SK-N-SH (cell line): ENCODE data around the gene HOXA5. TPM values are rescaled to one million over a fixed set of nuclear protein-coding genes. Genes with fewer than 3 reads are reported as not detected.

ENCODE experiments used
- CTCF ChIA-PET: fragments of 300-600, 350-600 bp; formaldehyde crosslinking; extraction: SDS; loops from one replicate; lab custom pipeline; 2021; lab: Yijun Ruan, JAX
- POLR2A ChIA-PET: fragments of 350-600 bp; sonication (Branson Sonifier 250); formaldehyde crosslinking; extraction: SDS; loops from one replicate; lab custom pipeline; 2020; ENCODE audit warnings: antibody characterized with exemption, inconsistent platforms; lab: Yijun Ruan, JAX
- DNase-seq: peaks from one replicate; pipeline ENCODE4 v3.0.0; 2012
- H2AFZ ChIP-seq: fragments of 200-600 bp; sonication (generic); 2 replicates; pipeline ENCODE4 v1.8.1; 2016; ENCODE audit warnings: antibody characterized with exemption, mild to moderate bottlenecking, low read depth
- H3F3A ChIP-seq: fragments of 200-600 bp; sonication (generic); replicated peaks from 2 replicates; pipeline ENCODE3; 2016; ENCODE audit warnings: antibody characterized with exemption, mild to moderate bottlenecking; ENCODE audit not compliant: insufficient read depth
- H3K27ac ChIP-seq, 2 experiments: fragments of 200-500 bp in 1 of 2; fragments of 200-600 bp in 1 of 2; sonication (Bioruptor generic) in 1 of 2; sonication (generic), shearing (Covaris generic) in 1 of 2; 2 replicates each; pipeline versions ENCODE4 v1.5.1 to v1.6.1; 2014 to 2016; ENCODE audit warnings: low read depth in 2 of 2, inconsistent platforms in 1 of 2, low read length in 1 of 2, mild to moderate bottlenecking in 1 of 2, mixed read lengths in 1 of 2
- H3K27me3 ChIP-seq: fragments of 200-600 bp; sonication (generic), shearing (Covaris generic); 2 replicates; pipeline ENCODE4 v1.6.1; 2016; ENCODE audit warnings: mixed run types; ENCODE audit not compliant: insufficient read depth
- H3K36me3 ChIP-seq, 2 experiments: fragments of 200-500 bp in 1 of 2; fragments of 200-600 bp in 1 of 2; sonication (Bioruptor generic) in 1 of 2; sonication (generic) in 1 of 2; replicated peaks in 1 of 2; 2 replicates each; pipeline versions ENCODE3 to v1.5.1; 2014 to 2016; ENCODE audit warnings: low read length in 1 of 2, mild to moderate bottlenecking in 1 of 2; ENCODE audit not compliant: insufficient read depth in 2 of 2, control insufficient read depth in 1 of 2
- H3K4me1 ChIP-seq, 2 experiments: fragments of 200-500 bp in 1 of 2; fragments of 200-600 bp in 1 of 2; sonication (Bioruptor generic) in 1 of 2; sonication (generic), shearing (Covaris generic) in 1 of 2; 2 replicates each; pipeline versions ENCODE4 v1.5.1 to v1.6.1; 2014 to 2016; ENCODE audit warnings: low read depth in 1 of 2, low read length in 1 of 2, mixed run types in 1 of 2; ENCODE audit not compliant: insufficient read depth in 2 of 2, control insufficient read depth in 1 of 2
- H3K4me2 ChIP-seq: fragments of 200-600 bp; sonication (generic), shearing (Covaris generic); 2 replicates; pipeline ENCODE4 v1.6.1; 2017; ENCODE audit warnings: mixed run types
- H3K4me3 ChIP-seq, 2 experiments: fragments of 200-500 bp in 1 of 2; fragments of 200-600 bp in 1 of 2; sonication (Bioruptor generic) in 1 of 2; sonication (generic), shearing (Covaris generic) in 1 of 2; 2 replicates each; pipeline versions ENCODE4 v1.5.1 to v1.8.1; 2014 to 2016; ENCODE audit warnings: low read depth in 2 of 2, inconsistent platforms in 1 of 2, low read length in 1 of 2, mild to moderate bottlenecking in 1 of 2, mixed read lengths in 1 of 2, moderate library complexity in 1 of 2
- H3K79me2 ChIP-seq: fragments of 200-600 bp; sonication (generic); 2 replicates; pipeline ENCODE4 v1.8.1; 2017; ENCODE audit warnings: mild to moderate bottlenecking; ENCODE audit not compliant: insufficient read depth
- H3K9ac ChIP-seq: fragments of 200-600 bp; sonication (generic); 2 replicates; pipeline ENCODE4 v1.6.1; 2017; ENCODE audit warnings: mixed run types
- H3K9me2 ChIP-seq: fragments of 200-600 bp; sonication (generic); 2 replicates; pipeline ENCODE4 v1.6.1; 2017; ENCODE audit warnings: mixed run types
- H3K9me3 ChIP-seq: fragments of 200-600 bp; sonication (generic); 2 replicates; pipeline ENCODE4 v1.6.1; 2017; ENCODE audit warnings: mixed run types, mild to moderate bottlenecking, moderate library complexity
- H4K20me1 ChIP-seq: fragments of 200-600 bp; sonication (generic); 2 replicates; pipeline ENCODE4 v1.6.1; 2017; ENCODE audit warnings: mild to moderate bottlenecking, mixed run types; ENCODE audit not compliant: insufficient read depth
- CTCF ChIP-seq: fragments of 200-600 bp; sonication (generic); IDR thresholded peaks from 2 replicates; pipeline ENCODE4 v1.6.1; 2017; ENCODE audit warnings: antibody characterized with exemption, mild to moderate bottlenecking, moderate library complexity
- ELF1 ChIP-seq: IDR thresholded peaks from 2 replicates; pipeline ENCODE4 v1.4.0; 2012
- EP300 ChIP-seq, 2 experiments: IDR thresholded peaks; 2 replicates each; pipeline versions ENCODE4 v1.4.0 to v1.6.1; 2012; ENCODE audit warnings: borderline replicate concordance in 1 of 2, low read depth in 1 of 2, low read length in 1 of 2
- FOXJ3 ChIP-seq: sonication (generic); formaldehyde crosslinking; IDR thresholded peaks from 2 replicates; pipeline ENCODE4 v1.5.1; 2020; ENCODE audit warnings: mild to moderate bottlenecking, missing genetic modification reagents
- FOXM1 ChIP-seq: IDR thresholded peaks from 2 replicates; pipeline ENCODE4 v1.4.0; 2012; ENCODE audit warnings: low read depth, mild to moderate bottlenecking
- GABPA ChIP-seq: IDR thresholded peaks from 2 replicates; pipeline ENCODE4 v1.4.0; 2012; ENCODE audit warnings: low read depth, mild to moderate bottlenecking
- GATA2 ChIP-seq: sonication (generic); formaldehyde crosslinking; IDR thresholded peaks from 2 replicates; pipeline ENCODE4 v1.5.0; 2020; ENCODE audit warnings: mild to moderate bottlenecking, missing genetic modification reagents
- JUND ChIP-seq: IDR thresholded peaks from 2 replicates; pipeline ENCODE4 v1.4.0; 2012
- MEF2A ChIP-seq: IDR thresholded peaks from 2 replicates; pipeline ENCODE4 v1.4.0; 2012; ENCODE audit warnings: low read depth, borderline replicate concordance
- MXI1 ChIP-seq: IDR thresholded peaks from 2 replicates; pipeline ENCODE4 v1.6.1; 2012; ENCODE audit warnings: mild to moderate bottlenecking, low read depth, low read length, improper control_type of control experiment
- NFIC ChIP-seq: IDR thresholded peaks from 2 replicates; pipeline ENCODE4 v1.4.0; 2012; ENCODE audit warnings: borderline replicate concordance
- NRF1 ChIP-seq: IDR thresholded peaks from 2 replicates; pipeline ENCODE4 v1.6.1; 2012; ENCODE audit warnings: low read depth, mild to moderate bottlenecking, low read length
- POLR2AphosphoS5 ChIP-seq: IDR thresholded peaks from 2 replicates; pipeline ENCODE4 v1.6.1; 2012; ENCODE audit warnings: low read depth, low read length
- RAD21 ChIP-seq: IDR thresholded peaks from 2 replicates; pipeline ENCODE4 v1.6.1; 2012; ENCODE audit warnings: mild to moderate bottlenecking, low read length
- SIN3A ChIP-seq: IDR thresholded peaks from 2 replicates; pipeline ENCODE4 v1.6.1; 2012; ENCODE audit warnings: low read depth, mild to moderate bottlenecking, low read length, moderate library complexity, borderline replicate concordance
- SMC3 ChIP-seq: IDR thresholded peaks from 2 replicates; pipeline ENCODE4 v1.6.1; 2012; ENCODE audit warnings: low read depth, low read length, improper control_type of control experiment
- TAF1 ChIP-seq: IDR thresholded peaks from 2 replicates; pipeline ENCODE4 v1.6.1; 2012; ENCODE audit warnings: low read depth, mild to moderate bottlenecking, low read length, moderate library complexity, borderline replicate concordance
- TCF12 ChIP-seq: IDR thresholded peaks from 2 replicates; pipeline ENCODE4 v1.4.0; 2012
- USF2 ChIP-seq: fragments of 150-350 bp; IDR thresholded peaks from 2 replicates; pipeline ENCODE4 v1.6.1; 2017; ENCODE audit warnings: antibody characterized with exemption, low read length, low read depth, borderline replicate concordance
- ZBTB33 ChIP-seq: IDR thresholded peaks from 2 replicates; pipeline ENCODE4 v1.4.0; 2012; ENCODE audit warnings: low read depth, borderline replicate concordance
- WGBS: methylation state at CpG from one replicate; pipeline ENCODE4 v1.1.6; 2017; ENCODE audit warnings: low lambda C conversion rate; 5-methylcytosine and 5-hydroxymethylcytosine counted together
- polyA plus RNA-seq, 3 experiments: library from polyadenylated mRNA; depleted of rRNA; stranded (reverse); fragments of >200 nt; gene quantifications; 2 replicates each; pipeline ENCODE4 v1.2.3, GENCODE V29; 2012

The HOXA5 gene
- polyA plus RNA-seq, 1 of the 3 experiments (the other 2 are of a cell fraction): not detected

- no peak overlapping the region for H2AFZ ChIP-seq
- DNase-seq: no peak
- H3K4me2 ChIP-seq: no peak overlapping the region
- TF ChIP-seq GABPA (no peak), SMC3 (no peak), MEF2A (no peak), TCF12 (no peak), ZBTB33 (no peak), EP300 (IDR thresholded peaks at IDR 0.05; ENCODE audit: borderline replicate concordance in 1 of 2, low read depth in 1 of 2, low read length in 1 of 2) (no peak), MXI1 (no peak), GATA2 (CRISPR knock-in tag) (no peak)
- no peak overlapping the region for H3K27ac ChIP-seq
- no peaks in the 10 kb centered on the region for H3K36me3 ChIP-seq
- ChIA-PET POLR2A (no interaction called here), CTCF (interaction anchor here (1.0 to 5.8 kb wide), 3 partner anchors 14 to 16 kb away, joined by 3 to 36 read pairs (median 4); partner anchors contain the start of gene HOXA5)
- no peaks in the 10 kb centered on the region for H3F3A ChIP-seq
- H3K9me3 ChIP-seq: no peaks in the 10 kb centered on the region
- no peak overlapping the region; a peak in 1 of 4 replicates for H3K4me3 ChIP-seq
- 18% methylated on average over 24 of the region's 72 CpGs for WGBS
- no peak overlapping the region for H3K9ac ChIP-seq
- H4K20me1 ChIP-seq: no peaks in the 10 kb centered on the region
- no peaks in the 10 kb centered on the region for H3K79me2 ChIP-seq
- H3K9me2 ChIP-seq: no peaks in the 10 kb centered on the region
- peaks cover 88% of the 10 kb centered on the region for H3K27me3 ChIP-seq
- H3K4me1 ChIP-seq: peaks cover 0 to 4% of the 10 kb centered on the region in 2 experiments; a peak in 1 of 4 replicates
These were observed 13.5 kb downstream of the HOXA5 start for GRCh38 chr7:27129729-27130539.

GRCh38 chr7:27128776-27129728 is 14.4 kb downstream of the HOXA5 start:
- H4K20me1 ChIP-seq: no peaks in the 10 kb centered on the region
- WGBS: 40% methylated on average over 28 of the region's 28 CpGs
- ChIA-PET POLR2A (no interaction called here), CTCF (interaction anchor here (1.2 to 3.4 kb wide), 2 partner anchors 33 to 449 kb away, joined by 3 to 18 read pairs; no protein-coding TSS in a partner anchor)
- no peaks in the 10 kb centered on the region for H3K79me2 ChIP-seq
- H3K9me2 ChIP-seq: no peaks in the 10 kb centered on the region
- no peak overlapping the region for H3K27ac ChIP-seq
- H3F3A ChIP-seq: no peaks in the 10 kb centered on the region
- no peaks in the 10 kb centered on the region for H3K36me3 ChIP-seq
- H3K9me3 ChIP-seq: no peaks in the 10 kb centered on the region
- no peak overlapping the region for H3K9ac ChIP-seq
- H3K27me3 ChIP-seq: peaks cover 88% of the 10 kb centered on the region
- no peak for DNase-seq
- H2AFZ ChIP-seq: no peak overlapping the region
- H3K4me2 ChIP-seq: no peak overlapping the region
- H3K4me1 ChIP-seq: peaks cover 0 to 4% of the 10 kb centered on the region in 2 experiments; a peak in 1 of 4 replicates
- H3K4me3 ChIP-seq: no peak overlapping the region
- TF ChIP-seq EP300 (IDR thresholded peaks at IDR 0.05; ENCODE audit: borderline replicate concordance in 1 of 2, low read depth in 1 of 2, low read length in 1 of 2) (no peak), GABPA (no peak), NRF1 (no peak), TAF1 (no peak), ELF1 (no peak), JUND (no peak), CTCF (no peak), FOXM1 (no peak), FOXJ3 (CRISPR knock-in tag) (no peak), MXI1 (no peak), NFIC (no peak), SIN3A (no peak), RAD21 (no peak), USF2 (no peak), MEF2A (no peak), POLR2AphosphoS5 (no peak)
